Lower leg skin (tissue), 3 donors: ENCODE data around the gene BPIFB4.

ENCODE experiments used
- POLR2A ChIP-seq, 2 donors: fragments of 450-650 bp; IDR thresholded peaks; one replicate each; pipeline ENCODE4 v1.6.1; 2016 to 2017; ENCODE audit warnings: antibody characterized with exemption in 2 of 2, mild to moderate bottlenecking in 1 of 2, moderate library complexity in 1 of 2
- TF ChIP-seq, protein P1 (sequence below), 3 donors: fragments of 450-650 bp; IDR thresholded peaks; one replicate each; pipeline ENCODE4 v1.5.1; 2016; ENCODE audit warnings: antibody characterized with exemption in 3 of 3, mild to moderate bottlenecking in 3 of 3, moderate library complexity in 2 of 3

DNA sequence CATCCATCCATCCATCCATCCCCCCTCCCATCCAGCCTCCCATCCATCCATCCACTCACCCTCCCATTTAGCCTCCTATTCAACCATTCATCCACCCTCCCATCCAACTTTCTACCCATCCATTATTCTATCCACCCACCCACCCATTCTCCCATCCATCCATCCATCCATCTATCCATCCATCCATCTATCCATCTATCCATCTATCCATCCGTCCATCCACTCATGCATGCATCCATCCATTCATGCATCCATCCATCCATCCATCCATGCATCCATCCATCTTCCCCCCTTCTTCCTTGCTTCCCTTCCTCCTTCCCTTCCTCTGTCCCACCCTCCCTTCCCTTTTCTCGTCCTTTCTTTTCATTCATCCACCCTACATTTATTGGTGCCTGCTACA is 4.8 kb upstream of the BPIFB4 start:
- TF ChIP-seq, protein P1, sequence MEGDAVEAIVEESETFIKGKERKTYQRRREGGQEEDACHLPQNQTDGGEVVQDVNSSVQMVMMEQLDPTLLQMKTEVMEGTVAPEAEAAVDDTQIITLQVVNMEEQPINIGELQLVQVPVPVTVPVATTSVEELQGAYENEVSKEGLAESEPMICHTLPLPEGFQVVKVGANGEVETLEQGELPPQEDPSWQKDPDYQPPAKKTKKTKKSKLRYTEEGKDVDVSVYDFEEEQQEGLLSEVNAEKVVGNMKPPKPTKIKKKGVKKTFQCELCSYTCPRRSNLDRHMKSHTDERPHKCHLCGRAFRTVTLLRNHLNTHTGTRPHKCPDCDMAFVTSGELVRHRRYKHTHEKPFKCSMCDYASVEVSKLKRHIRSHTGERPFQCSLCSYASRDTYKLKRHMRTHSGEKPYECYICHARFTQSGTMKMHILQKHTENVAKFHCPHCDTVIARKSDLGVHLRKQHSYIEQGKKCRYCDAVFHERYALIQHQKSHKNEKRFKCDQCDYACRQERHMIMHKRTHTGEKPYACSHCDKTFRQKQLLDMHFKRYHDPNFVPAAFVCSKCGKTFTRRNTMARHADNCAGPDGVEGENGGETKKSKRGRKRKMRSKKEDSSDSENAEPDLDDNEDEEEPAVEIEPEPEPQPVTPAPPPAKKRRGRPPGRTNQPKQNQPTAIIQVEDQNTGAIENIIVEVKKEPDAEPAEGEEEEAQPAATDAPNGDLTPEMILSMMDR (IDR thresholded peaks at IDR 0.05), result no peak
- TF ChIP-seq POLR2A (IDR thresholded peaks at IDR 0.05), result no peak
